Measurements from ENCODE around the gene CHURC1. TPM values are rescaled to one million over a fixed set of nuclear protein-coding genes. Genes with fewer than 3 reads are reported as not detected.

Gene CHURC1
- total RNA-seq, 4 donors from 2014 or later = 53.6 to 113 (median 81.9) TPM

- no peak for ATAC-seq (ENCODE audit: low FRiP score)
- TF ChIP-seq, protein P1, sequence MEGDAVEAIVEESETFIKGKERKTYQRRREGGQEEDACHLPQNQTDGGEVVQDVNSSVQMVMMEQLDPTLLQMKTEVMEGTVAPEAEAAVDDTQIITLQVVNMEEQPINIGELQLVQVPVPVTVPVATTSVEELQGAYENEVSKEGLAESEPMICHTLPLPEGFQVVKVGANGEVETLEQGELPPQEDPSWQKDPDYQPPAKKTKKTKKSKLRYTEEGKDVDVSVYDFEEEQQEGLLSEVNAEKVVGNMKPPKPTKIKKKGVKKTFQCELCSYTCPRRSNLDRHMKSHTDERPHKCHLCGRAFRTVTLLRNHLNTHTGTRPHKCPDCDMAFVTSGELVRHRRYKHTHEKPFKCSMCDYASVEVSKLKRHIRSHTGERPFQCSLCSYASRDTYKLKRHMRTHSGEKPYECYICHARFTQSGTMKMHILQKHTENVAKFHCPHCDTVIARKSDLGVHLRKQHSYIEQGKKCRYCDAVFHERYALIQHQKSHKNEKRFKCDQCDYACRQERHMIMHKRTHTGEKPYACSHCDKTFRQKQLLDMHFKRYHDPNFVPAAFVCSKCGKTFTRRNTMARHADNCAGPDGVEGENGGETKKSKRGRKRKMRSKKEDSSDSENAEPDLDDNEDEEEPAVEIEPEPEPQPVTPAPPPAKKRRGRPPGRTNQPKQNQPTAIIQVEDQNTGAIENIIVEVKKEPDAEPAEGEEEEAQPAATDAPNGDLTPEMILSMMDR (IDR thresholded peaks at IDR 0.05) = no peak
- DNase-seq (ENCODE audit: low spot score) = no peak
These were observed 49.4 kb downstream of the CHURC1 start for GRCh38 chr14:64963611-64964010.

- no peak for ATAC-seq (ENCODE audit: low FRiP score)
- no peak for DNase-seq (ENCODE audit: low spot score)
- TF ChIP-seq, protein P1 (IDR thresholded peaks at IDR 0.05) = no peak
These were observed 51.2 kb downstream of the CHURC1 start for GRCh38 chr14:64965356-64966000.

- DNase-seq (ENCODE audit: low spot score) (no peak), ATAC-seq (ENCODE audit: low FRiP score) (no peak)
- TF ChIP-seq, protein P1 (IDR thresholded peaks at IDR 0.05) = no peak
These were observed 52.7 kb downstream of the CHURC1 start for GRCh38 chr14:64966976-64967375.

GRCh38 chr14:64968167-64968566 lies 53.9 kb downstream of the CHURC1 start:
- no peak for ATAC-seq (ENCODE audit: low FRiP score)
- no peak for DNase-seq (ENCODE audit: low spot score)
- TF ChIP-seq, protein P1 (IDR thresholded peaks at IDR 0.05) = no peak

- TF ChIP-seq, protein P1 (IDR thresholded peaks at IDR 0.05) = no peak
- ATAC-seq (ENCODE audit: low FRiP score) (no peak), DNase-seq (ENCODE audit: low spot score) (no peak)
These were observed 54.4 kb downstream of the CHURC1 start for GRCh38 chr14:64968651-64969050.

DNA sequence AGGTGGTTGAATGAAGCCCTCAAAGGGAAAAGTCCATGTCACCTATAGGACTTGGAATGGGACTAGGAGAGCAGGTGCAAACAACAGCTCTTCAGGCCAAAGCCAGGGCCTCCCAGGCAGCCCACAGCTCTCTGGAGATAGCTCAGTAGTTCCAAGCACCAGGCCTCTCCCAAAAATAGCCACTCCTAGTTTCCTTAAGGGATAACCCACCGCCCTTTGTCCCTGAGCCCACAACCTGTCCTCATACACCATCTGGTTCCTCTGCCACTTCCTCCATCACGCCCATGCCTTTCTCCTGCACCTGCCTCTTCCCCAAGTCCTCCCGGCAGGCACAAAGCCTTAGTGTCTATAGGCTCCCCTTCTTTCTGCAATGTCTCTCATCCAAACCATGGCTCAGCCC lies 55.8 kb downstream of the CHURC1 start:
- TF ChIP-seq, protein P1 (IDR thresholded peaks at IDR 0.05) = no peak
- DNase-seq (ENCODE audit: low spot score) (no peak), ATAC-seq (ENCODE audit: low FRiP score) (no peak)

- ATAC-seq (ENCODE audit: low FRiP score) = peak; percentile 6
- DNase-seq (ENCODE audit: low spot score) = no peak
- TF ChIP-seq, protein P1 (IDR thresholded peaks at IDR 0.05) = no peak
These were observed 56.7 kb downstream of the CHURC1 start for GRCh38 chr14:64970776-64971477.

Measured in omental fat pad (tissue), 4 donors.